Mesenchymal stem cell (in vitro differentiated cells and primary cell): ENCODE measurements around the gene ABCB11.

Experiments used
- DNase-seq: peaks from one replicate; pipeline ENCODE4 v3.0.0-alpha.2; 2013
- H2AFZ ChIP-seq: one replicate; pipeline ENCODE4 v1.6.1; 2013; ENCODE audit warnings: low read depth, mild to moderate bottlenecking, control low read depth, inconsistent platforms, low read length, moderate library complexity
- H2AK5ac ChIP-seq: 2 replicates; pipeline ENCODE4 v1.6.1; 2013; ENCODE audit warnings: low read length, moderate library complexity, mild to moderate bottlenecking, inconsistent platforms; ENCODE audit not compliant: severe bottlenecking
- H2BK120ac ChIP-seq: one replicate; pipeline ENCODE4 v1.6.1; 2013; ENCODE audit warnings: low read depth, mild to moderate bottlenecking, inconsistent platforms, low read length, moderate library complexity
- H2BK12ac ChIP-seq, 2 experiments: one replicate each; pipeline ENCODE4 v1.6.1; 2013; ENCODE audit warnings: inconsistent platforms in 2 of 2, low read length in 2 of 2, mild to moderate bottlenecking in 2 of 2, moderate library complexity in 2 of 2, control low read depth in 1 of 2
- H2BK15ac ChIP-seq: one replicate; pipeline ENCODE4 v1.6.1; 2013; ENCODE audit warnings: mild to moderate bottlenecking, low read depth, inconsistent platforms; ENCODE audit not compliant: poor library complexity, severe bottlenecking
- H2BK5ac ChIP-seq: 2 replicates; pipeline ENCODE4 v1.6.1; 2013; ENCODE audit warnings: low read depth, mild to moderate bottlenecking, low read length, control low read depth, inconsistent platforms; ENCODE audit not compliant: poor library complexity, severe bottlenecking
- H3K14ac ChIP-seq, 2 experiments: one replicate each; pipeline ENCODE4 v1.6.1; 2013; ENCODE audit warnings: inconsistent platforms in 2 of 2, low read length in 2 of 2, control low read depth in 1 of 2, mild to moderate bottlenecking in 1 of 2, moderate library complexity in 1 of 2
- H3K18ac ChIP-seq, 2 experiments: one replicate each; pipeline ENCODE4 v1.6.1; 2013; ENCODE audit warnings: inconsistent platforms in 2 of 2, low read length in 2 of 2, control low read depth in 1 of 2, low read depth in 1 of 2, mild to moderate bottlenecking in 1 of 2
- H3K23ac ChIP-seq, 2 experiments: one replicate each; pipeline ENCODE4 v1.6.1; 2013; ENCODE audit warnings: inconsistent platforms in 2 of 2, low read length in 2 of 2, mild to moderate bottlenecking in 2 of 2, moderate library complexity in 2 of 2, control low read depth in 1 of 2
- H3K27ac ChIP-seq: 2 replicates; pipeline ENCODE4 v1.5.1; 2013; ENCODE audit warnings: mild to moderate bottlenecking, moderate library complexity, low read length, control low read depth, inconsistent platforms; ENCODE audit not compliant: poor library complexity, severe bottlenecking
- H3K27me3 ChIP-seq, 2 experiments: 2 replicates each; pipeline versions ENCODE4 v1.6.1 to v1.7.0; 2013; ENCODE audit warnings: low read length in 2 of 2, mild to moderate bottlenecking in 2 of 2, moderate library complexity in 2 of 2, control low read depth in 1 of 2, inconsistent platforms in 1 of 2; ENCODE audit not compliant: control insufficient read depth in 1 of 2, insufficient read depth in 1 of 2
- H3K36me3 ChIP-seq, 2 experiments: 2 replicates each; pipeline versions ENCODE4 v1.6.1 to v1.7.0; 2013; ENCODE audit warnings: low read length in 2 of 2, control low read depth in 1 of 2, inconsistent platforms in 1 of 2, low read depth in 1 of 2, mild to moderate bottlenecking in 1 of 2; ENCODE audit not compliant: insufficient read depth in 2 of 2, control insufficient read depth in 1 of 2
- H3K4ac ChIP-seq, 2 experiments: one replicate each; pipeline ENCODE4 v1.6.1; 2013; ENCODE audit warnings: inconsistent platforms in 2 of 2, low read length in 2 of 2, mild to moderate bottlenecking in 2 of 2, moderate library complexity in 2 of 2, control low read depth in 1 of 2, low read depth in 1 of 2
- H3K4me1 ChIP-seq: 2 replicates; pipeline ENCODE4 v1.6.1; 2013; ENCODE audit warnings: low read depth, low read length, control low read depth; ENCODE audit not compliant: control insufficient read depth, insufficient read depth
- H3K4me2 ChIP-seq: 2 replicates; pipeline ENCODE4 v1.6.1; 2013; ENCODE audit warnings: low read length, mild to moderate bottlenecking, inconsistent platforms; ENCODE audit not compliant: poor library complexity, severe bottlenecking
- H3K4me3 ChIP-seq, 2 experiments: 2 replicates each; pipeline versions ENCODE4 v1.5.1 to v1.7.0; 2013; ENCODE audit warnings: low read length in 2 of 2, mild to moderate bottlenecking in 2 of 2, control low read depth in 1 of 2, low read depth in 1 of 2; ENCODE audit not compliant: insufficient read depth in 1 of 2
- H3K79me1 ChIP-seq: replicated peaks from 2 replicates; pipeline ENCODE4 v1.6.1; 2013; ENCODE audit warnings: mild to moderate bottlenecking, control low read depth, low read length, inconsistent platforms; ENCODE audit not compliant: poor library complexity, severe bottlenecking
- H3K9ac ChIP-seq: 2 replicates; pipeline ENCODE4 v1.7.0; 2013; ENCODE audit warnings: mild to moderate bottlenecking, low read length, moderate library complexity
- H3K9me3 ChIP-seq: 2 replicates; pipeline ENCODE4 v1.7.0; 2013; ENCODE audit warnings: mild to moderate bottlenecking, low read length; ENCODE audit not compliant: control insufficient read depth
- H4K8ac ChIP-seq: one replicate; pipeline ENCODE4 v1.6.1; 2013; ENCODE audit warnings: inconsistent platforms, mild to moderate bottlenecking, low read length, moderate library complexity
- H4K91ac ChIP-seq: one replicate; pipeline ENCODE4 v1.6.1; 2013; ENCODE audit warnings: mild to moderate bottlenecking, low read length, inconsistent platforms
- WGBS: methylation state at CpG from one replicate; pipeline ENCODE4 v1.1.7; 2013; ENCODE audit warnings: mixed read lengths; 5-methylcytosine and 5-hydroxymethylcytosine counted together

Gene ABCB11

DNA sequence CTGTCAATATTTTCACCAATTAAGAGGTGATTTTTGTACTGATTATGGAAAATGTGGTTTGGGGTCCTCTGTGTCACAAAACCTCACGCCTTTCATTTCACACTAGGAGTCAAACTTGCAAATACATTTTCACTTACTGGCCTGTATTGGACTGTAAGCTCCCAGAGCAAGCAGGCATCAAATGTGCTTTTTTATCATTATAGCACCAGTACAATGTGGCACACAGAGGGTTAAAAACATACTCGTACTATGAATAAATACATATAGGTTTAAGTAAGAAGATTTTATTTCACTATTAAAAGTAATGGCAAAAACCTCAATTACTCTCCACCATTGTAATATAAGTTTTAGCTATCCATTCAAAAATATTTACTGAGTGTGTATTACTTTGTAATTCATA is 56.7 kb downstream of the ABCB11 start:
- H3K9ac ChIP-seq = no peak overlapping the region
- H3K4ac ChIP-seq = no peak overlapping the region
- no peak overlapping the region for H2BK5ac ChIP-seq
- no peak for DNase-seq
- H3K27ac ChIP-seq = no peak overlapping the region
- no peak overlapping the region for H3K23ac ChIP-seq
- H3K9me3 ChIP-seq = no peaks in the 10 kb centered on the region
- H2AFZ ChIP-seq = no peak overlapping the region
- H2BK15ac ChIP-seq = no peak overlapping the region
- H3K79me1 ChIP-seq = no peaks in the 10 kb centered on the region
- H3K4me1 ChIP-seq = peaks cover 2% of the 10 kb centered on the region
- no peak overlapping the region for H4K8ac ChIP-seq
- H3K4me3 ChIP-seq = no peak overlapping the region
- H4K91ac ChIP-seq = no peak overlapping the region
- H2AK5ac ChIP-seq = no peak overlapping the region
- WGBS = 100% methylated on average over 1 of the region's 2 CpGs
- H3K36me3 ChIP-seq = no peaks in the 10 kb centered on the region
- no peak overlapping the region for H2BK120ac ChIP-seq
- no peak overlapping the region for H3K18ac ChIP-seq
- no peaks in the 10 kb centered on the region for H3K27me3 ChIP-seq
- no peak overlapping the region for H3K14ac ChIP-seq
- no peak overlapping the region for H3K4me2 ChIP-seq
- no peak overlapping the region for H2BK12ac ChIP-seq

- H4K8ac ChIP-seq = no peak overlapping the region
- WGBS = 81% methylated on average over 3 of the region's 3 CpGs
These were observed 59.9 kb downstream of the ABCB11 start for GRCh38 chr2:168971261-168971660.

GRCh38 chr2:168970711-168971233 is 60.4 kb downstream of the ABCB11 start:
- no peak overlapping the region for H2AFZ ChIP-seq
- no peak overlapping the region for H2BK15ac ChIP-seq
- no peak overlapping the region for H4K91ac ChIP-seq
- no peak overlapping the region for H3K23ac ChIP-seq
- H3K4me3 ChIP-seq = no peak overlapping the region
- DNase-seq = no peak
- H2BK120ac ChIP-seq = no peak overlapping the region
- H3K36me3 ChIP-seq = no peaks in the 10 kb centered on the region
- H2BK12ac ChIP-seq = no peak overlapping the region
- no peak overlapping the region for H3K4me2 ChIP-seq
- H3K18ac ChIP-seq = no peak overlapping the region
- H3K9me3 ChIP-seq = no peaks in the 10 kb centered on the region
- H4K8ac ChIP-seq = no peak overlapping the region
- peaks cover 0 to 1% of the 10 kb centered on the region in 2 experiments for H3K27me3 ChIP-seq
- no peak overlapping the region for H2AK5ac ChIP-seq
- no peak overlapping the region for H3K27ac ChIP-seq
- H2BK5ac ChIP-seq = no peak overlapping the region
- H3K14ac ChIP-seq = no peak overlapping the region
- H3K4me1 ChIP-seq = no peaks in the 10 kb centered on the region
- no peak overlapping the region for H3K9ac ChIP-seq
- no peak overlapping the region for H3K4ac ChIP-seq
- H3K79me1 ChIP-seq = no peaks in the 10 kb centered on the region

More at GRCh38 chr2:168971261-168971660, 59.9 kb downstream of the ABCB11 start:
- no peaks in the 10 kb centered on the region for H3K79me1 ChIP-seq
- H3K9me3 ChIP-seq = no peaks in the 10 kb centered on the region
- no peak overlapping the region for H3K27ac ChIP-seq
- no peak overlapping the region for H3K23ac ChIP-seq
- no peak overlapping the region for H2BK5ac ChIP-seq
- H2AK5ac ChIP-seq = no peak overlapping the region
- H3K18ac ChIP-seq = no peak overlapping the region
- H3K4me1 ChIP-seq = no peaks in the 10 kb centered on the region
- no peak overlapping the region for H3K9ac ChIP-seq
- DNase-seq = no peak
- H3K36me3 ChIP-seq = no peaks in the 10 kb centered on the region
- H3K27me3 ChIP-seq = no peaks in the 10 kb centered on the region
- H2BK12ac ChIP-seq = no peak overlapping the region
- no peak overlapping the region for H2BK120ac ChIP-seq
- no peak overlapping the region for H3K4me2 ChIP-seq
- H2BK15ac ChIP-seq = no peak overlapping the region
- no peak overlapping the region for H3K4ac ChIP-seq
- H3K14ac ChIP-seq = no peak overlapping the region
- no peak overlapping the region for H2AFZ ChIP-seq
- no peak overlapping the region for H4K91ac ChIP-seq
- no peak overlapping the region for H3K4me3 ChIP-seq

DNA sequence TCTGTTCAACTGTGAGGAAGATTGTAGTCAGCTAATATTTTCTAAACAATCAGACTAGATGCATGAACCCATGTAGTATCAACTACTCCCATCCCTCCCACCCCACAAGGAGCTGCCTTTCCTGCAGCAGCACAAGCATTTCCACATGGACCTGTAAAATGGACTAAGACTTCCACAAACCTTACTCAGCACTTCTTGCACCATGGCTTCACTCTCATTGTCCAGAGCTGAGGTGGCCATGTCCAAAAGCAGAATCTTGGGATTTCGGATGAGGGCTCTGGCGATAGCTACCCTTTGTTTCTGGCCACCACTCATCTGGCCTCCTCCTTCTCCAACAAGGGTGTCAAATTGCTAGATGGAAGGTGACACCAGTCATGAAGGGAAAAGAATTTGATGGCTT is 61.3 kb downstream of the ABCB11 start:
- no peak overlapping the region for H3K14ac ChIP-seq
- no peak overlapping the region for H2BK15ac ChIP-seq
- H3K9ac ChIP-seq = no peak overlapping the region
- H2AFZ ChIP-seq = no peak overlapping the region
- H3K4me2 ChIP-seq = no peak overlapping the region
- no peaks in the 10 kb centered on the region for H3K9me3 ChIP-seq
- H2BK120ac ChIP-seq = no peak overlapping the region
- H3K36me3 ChIP-seq = no peaks in the 10 kb centered on the region
- no peak overlapping the region for H4K91ac ChIP-seq
- H3K4ac ChIP-seq = no peak overlapping the region
- H2AK5ac ChIP-seq = no peak overlapping the region
- 100% methylated on average over 2 of the region's 2 CpGs for WGBS
- H3K27ac ChIP-seq = no peak overlapping the region
- no peak overlapping the region for H3K18ac ChIP-seq
- no peak for DNase-seq
- no peaks in the 10 kb centered on the region for H3K79me1 ChIP-seq
- peaks cover 0 to 5% of the 10 kb centered on the region in 2 experiments for H3K27me3 ChIP-seq
- H4K8ac ChIP-seq = no peak overlapping the region
- no peaks in the 10 kb centered on the region for H3K4me1 ChIP-seq
- no peak overlapping the region for H3K4me3 ChIP-seq
- no peak overlapping the region for H2BK12ac ChIP-seq
- no peak overlapping the region for H2BK5ac ChIP-seq
- no peak overlapping the region for H3K23ac ChIP-seq
